IMR-90 (cell line): ENCODE measurements around the gene NPTN.

Source experiments
- CEBPB ChIP-seq: IDR thresholded peaks from 2 replicates; pipeline ENCODE4 v1.6.1; 2012; ENCODE audit warnings: low read depth, low read length, improper control_type of control experiment
- CHD1 ChIP-seq: IDR thresholded peaks from 2 replicates; pipeline ENCODE4 v1.6.1; 2012; ENCODE audit warnings: low read depth, low read length, improper control_type of control experiment
- CTCF ChIP-seq: conservative IDR thresholded peaks from 2 replicates; pipeline ENCODE4 v1.5.1; 2012; ENCODE audit warnings: mild to moderate bottlenecking, low read depth, low read length, improper control_type of control experiment
- POLR2A ChIP-seq: IDR thresholded peaks from 2 replicates; pipeline ENCODE4 v1.6.1; 2012; ENCODE audit warnings: mild to moderate bottlenecking, low read depth, low read length
- RFX5 ChIP-seq: IDR thresholded peaks from 2 replicates; pipeline ENCODE4 v1.8.0; 2012; ENCODE audit warnings: low read depth, mild to moderate bottlenecking, low read length, moderate library complexity
- USF2 ChIP-seq: fragments of 150-350 bp; IDR thresholded peaks from 2 replicates; pipeline ENCODE4 v1.6.1; 2017; ENCODE audit warnings: mild to moderate bottlenecking, antibody characterized with exemption, low read length, low read depth

DNA sequence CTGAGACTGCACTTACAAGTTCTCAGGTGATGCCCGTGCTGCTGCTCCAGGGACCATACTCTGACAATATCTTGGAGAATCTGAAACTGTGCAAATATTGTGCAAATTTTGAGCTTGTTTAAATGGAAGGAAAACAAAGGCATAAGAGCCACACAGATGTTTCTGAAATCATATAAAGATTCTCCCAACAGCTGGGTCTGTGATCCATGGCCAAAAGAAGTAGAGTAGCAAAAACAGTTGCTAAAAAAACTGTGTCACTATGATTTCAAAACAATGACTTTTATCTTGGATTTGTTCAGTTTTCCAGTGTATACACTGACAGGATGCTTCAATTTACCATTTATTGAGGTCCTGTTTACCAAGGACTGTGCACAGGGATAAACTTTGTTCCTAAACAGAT, 25.3 kb downstream of the NPTN start:
- TF ChIP-seq CTCF (no peak), CEBPB (no peak), POLR2A (no peak), USF2 (no peak), CHD1 (no peak), RFX5 (no peak)
